Ureter (tissue), 1 donor: ENCODE results near the gene ZNF274. TPM values are rescaled to one million over a fixed set of nuclear protein-coding genes. Genes with fewer than 3 reads are reported as not detected.
"Not testable (repeated sequence)": the region's sequence is repeated elsewhere in the genome, so short reads cannot be mapped to it uniquely, and the experiment has no call there.

Experiments
- DNase-seq: peaks from one replicate; pipeline ENCODE4 v3.0.0-alpha.2; 2020; ENCODE audit warnings: low spot score
- total RNA-seq: library from RNA; stranded (reverse); gene quantifications from one replicate; pipeline ENCODE4 v1.2.4, GENCODE V29; 2023
- donor health status: DM: yes; HTN: yes; CAD: no.

ZNF274 gene
- total RNA-seq: 29.7 TPM

DNA sequence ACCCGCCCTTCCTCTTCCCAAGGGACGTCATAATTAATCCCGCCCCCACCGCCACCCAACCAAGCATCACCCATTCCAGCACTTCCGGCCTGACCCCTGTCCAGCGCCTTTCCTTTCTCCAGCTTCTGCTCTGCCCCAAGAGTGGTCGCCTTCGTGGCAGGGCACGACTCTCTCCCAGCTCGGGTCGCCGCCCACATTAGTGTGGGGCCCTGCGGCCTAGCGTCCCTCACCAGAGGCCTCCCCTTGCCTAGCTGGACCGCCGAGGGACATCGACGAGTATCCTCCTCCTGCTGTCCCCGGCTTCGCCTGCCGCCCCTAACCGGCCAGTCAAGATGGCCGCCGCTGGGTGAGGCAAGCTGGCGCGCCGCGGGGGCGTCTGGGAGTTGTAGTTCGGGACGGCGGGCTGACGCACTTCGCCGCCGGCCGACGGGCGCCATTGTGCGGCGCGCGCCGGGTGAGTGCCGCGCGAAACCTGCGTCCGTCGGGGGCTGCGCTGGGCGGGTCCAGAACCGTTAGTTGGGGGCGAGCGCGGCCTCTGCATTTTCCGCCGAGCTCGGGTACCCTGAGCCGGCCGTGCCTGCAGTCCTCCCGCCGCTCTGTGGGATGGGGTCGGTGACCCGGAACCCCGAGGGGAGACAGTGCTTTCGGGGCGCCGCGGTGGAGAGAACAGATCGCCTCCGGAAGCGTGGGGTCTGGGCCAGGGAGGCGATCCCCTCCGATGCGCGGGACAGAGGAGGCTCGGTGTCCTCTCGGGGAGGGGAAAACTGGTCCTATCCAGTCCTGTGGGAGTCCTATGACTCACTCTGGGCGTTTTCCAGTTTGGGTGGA is at the start of gene ZNF274:
Gene ZNF274 (plus strand): TSS at position 73 of the 828 bp plus-strand sequence. CDS start 905 bp downstream, outside the sequence.
- DNase-seq: peak; percentile 96

DNA sequence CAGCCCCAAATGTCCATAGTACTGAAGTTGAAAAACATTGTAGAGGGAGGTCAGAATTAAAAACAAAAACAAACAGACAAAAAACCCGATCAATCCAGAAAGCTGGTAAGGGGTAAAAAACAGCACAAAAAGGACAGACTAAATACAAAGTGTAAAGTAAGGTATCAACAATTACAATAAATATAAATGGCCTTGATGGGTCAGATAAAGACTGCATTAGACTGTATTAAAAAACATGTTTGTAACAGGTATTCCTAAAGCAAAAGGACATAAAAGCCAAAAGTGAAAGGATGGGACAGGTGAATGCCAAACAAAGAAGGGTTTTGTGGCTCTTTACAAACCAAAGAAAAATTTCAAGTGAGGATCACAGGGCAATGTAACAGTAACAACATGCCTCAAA is 48.6 kb upstream of the ZNF274 start:
- no peak for DNase-seq

GRCh38 chr19:58145849-58146248 is 37.0 kb upstream of the ZNF274 start:
- DNase-seq: no peak

- DNase-seq: not testable (repeated sequence)
Measured at GRCh38 chr19:58147475-58147874, 35.4 kb upstream of the ZNF274 start.

- DNase-seq: peak; percentile 88
Measured at GRCh38 chr19:58150328-58150921, 32.4 kb upstream of the ZNF274 start, which contains the start of gene ZNF329. TSS of gene ZNF329 (minus strand) at chr19:58150789. CDS start at chr19:58129503, 21,286 bp downstream.

DNA sequence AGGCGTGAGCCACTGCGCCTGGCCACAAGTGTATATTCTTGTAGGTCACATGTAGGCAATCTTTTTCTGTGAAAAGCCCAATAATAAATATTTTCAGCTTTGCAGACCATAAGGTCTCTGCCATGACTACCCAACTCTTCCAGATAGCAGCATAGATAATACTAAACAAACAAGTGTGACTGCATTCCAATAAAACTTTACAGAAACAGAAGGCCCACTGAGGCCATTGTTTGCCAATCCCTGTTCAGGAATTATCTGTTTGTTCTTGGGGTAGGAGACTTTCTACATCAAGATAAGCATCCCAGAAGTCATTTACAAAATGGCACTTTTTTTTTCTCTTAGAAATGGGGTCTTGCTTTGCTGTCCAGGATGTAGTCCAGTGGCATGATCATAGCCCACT is 29.5 kb upstream of the ZNF274 start:
- DNase-seq: no peak

- peak; percentile 58 for DNase-seq
Measured at GRCh38 chr19:58154287-58154678, 28.6 kb upstream of the ZNF274 start.

GRCh38 chr19:58154679-58155648 is 27.9 kb upstream of the ZNF274 start:
- DNase-seq: peak; percentile 97

- DNase-seq: no peak
Measured at GRCh38 chr19:58157045-58157728, 25.7 kb upstream of the ZNF274 start.

GRCh38 chr19:58166268-58166667 is 16.6 kb upstream of the ZNF274 start:
- no peak for DNase-seq

DNA sequence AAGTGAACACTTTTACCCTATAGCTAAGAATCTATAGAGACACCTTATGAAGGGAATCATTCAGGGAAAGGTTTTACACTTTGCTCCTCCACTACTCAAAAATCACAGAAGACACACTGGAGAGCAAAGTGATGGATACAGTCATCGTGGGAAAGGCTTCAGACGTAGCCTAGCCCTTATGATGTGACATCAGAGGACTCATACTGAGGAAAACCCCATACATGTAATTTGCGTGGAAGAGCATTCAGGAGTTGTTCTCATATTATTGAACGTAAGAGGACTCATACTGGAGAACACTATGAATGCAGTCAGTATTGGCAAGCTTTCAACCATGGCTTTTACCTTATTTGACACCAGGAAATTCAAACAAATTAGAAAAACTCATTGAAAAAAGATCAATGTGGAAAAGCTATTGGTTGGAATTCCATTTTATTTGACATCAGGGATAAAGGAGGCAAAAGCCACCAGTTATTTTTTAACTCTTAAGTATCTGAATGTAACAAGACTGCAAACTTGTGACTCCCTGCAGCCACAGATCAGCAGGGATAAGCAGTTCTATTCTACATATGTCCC is 16.1 kb upstream of the ZNF274 start:
- DNase-seq: no peak

- DNase-seq: no peak
Measured at GRCh38 chr19:58170860-58171259, 12.0 kb upstream of the ZNF274 start.

DNA sequence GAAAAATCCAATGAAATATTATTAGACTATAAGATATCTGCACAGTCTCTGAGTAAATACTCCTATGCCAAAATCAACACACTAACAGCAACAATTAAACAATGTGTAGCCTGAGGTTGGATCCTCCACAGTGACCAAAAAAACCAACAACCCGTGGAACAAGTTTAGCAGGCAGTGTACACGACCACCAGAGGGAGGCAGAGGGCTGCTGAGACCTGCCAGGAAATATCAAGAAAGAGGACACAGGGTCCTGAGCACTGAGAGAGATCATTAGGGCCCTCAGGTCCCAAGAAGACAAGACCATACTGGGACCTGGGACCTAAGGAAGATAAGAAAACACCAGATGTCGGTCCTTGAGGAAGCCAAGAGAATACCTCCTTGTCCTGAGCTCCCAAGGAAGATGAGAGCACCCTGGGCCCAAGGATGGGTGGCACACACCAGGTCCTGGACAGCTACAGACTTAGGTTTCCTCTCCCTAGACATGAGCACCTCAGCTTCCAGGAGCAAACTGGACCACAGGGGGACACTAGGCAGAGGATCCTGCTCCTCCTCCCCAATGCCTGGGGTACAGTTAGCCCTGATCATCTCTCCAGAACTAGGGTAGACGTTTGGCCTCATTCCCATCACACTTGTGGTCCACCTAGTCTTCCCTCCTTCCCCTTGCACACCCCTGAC is 822 bp upstream of the ZNF274 start:
- DNase-seq: peak; percentile 49

DNA sequence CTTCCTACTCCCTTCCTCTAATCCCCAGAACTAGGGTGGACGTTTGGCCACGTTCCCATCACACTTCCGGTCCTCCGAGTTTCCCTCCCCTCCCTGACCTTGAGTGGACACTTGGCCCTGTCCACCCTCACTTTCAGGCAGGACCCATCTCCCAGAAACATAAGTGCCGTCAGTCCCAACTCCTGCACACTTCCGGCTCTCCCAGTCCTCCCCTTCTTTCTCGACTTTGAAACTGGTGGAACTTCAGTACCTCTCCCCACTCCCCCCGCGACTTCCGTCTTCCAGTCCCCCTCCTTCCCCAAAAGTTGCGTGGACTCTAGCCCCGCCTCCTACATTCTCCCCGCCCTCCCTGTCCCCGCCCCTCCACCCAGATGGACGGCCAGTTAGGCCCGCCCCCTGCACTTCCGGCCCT is 278 bp upstream of the ZNF274 start:
- DNase-seq: no peak

DNA sequence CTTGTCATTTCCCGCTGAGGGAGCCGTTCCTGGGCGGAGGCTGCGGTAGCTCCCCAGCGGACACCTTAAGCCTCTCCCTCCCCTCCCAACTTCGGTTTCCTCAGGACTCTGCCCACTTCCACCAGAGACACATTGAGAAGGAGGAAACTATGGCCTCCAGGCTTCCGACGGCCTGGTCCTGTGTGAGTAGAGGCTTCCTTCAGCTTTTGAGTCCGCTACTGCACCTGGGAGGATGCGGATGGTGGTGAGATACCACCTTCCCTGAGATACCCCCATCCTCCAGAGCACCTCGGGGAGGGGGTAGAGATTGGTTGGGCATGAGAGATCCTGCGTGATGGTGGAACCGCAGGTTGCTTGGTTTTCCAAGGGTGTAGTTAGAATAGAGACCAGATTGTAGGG is 955 bp downstream of the ZNF274 start:
- no peak for DNase-seq

DNA sequence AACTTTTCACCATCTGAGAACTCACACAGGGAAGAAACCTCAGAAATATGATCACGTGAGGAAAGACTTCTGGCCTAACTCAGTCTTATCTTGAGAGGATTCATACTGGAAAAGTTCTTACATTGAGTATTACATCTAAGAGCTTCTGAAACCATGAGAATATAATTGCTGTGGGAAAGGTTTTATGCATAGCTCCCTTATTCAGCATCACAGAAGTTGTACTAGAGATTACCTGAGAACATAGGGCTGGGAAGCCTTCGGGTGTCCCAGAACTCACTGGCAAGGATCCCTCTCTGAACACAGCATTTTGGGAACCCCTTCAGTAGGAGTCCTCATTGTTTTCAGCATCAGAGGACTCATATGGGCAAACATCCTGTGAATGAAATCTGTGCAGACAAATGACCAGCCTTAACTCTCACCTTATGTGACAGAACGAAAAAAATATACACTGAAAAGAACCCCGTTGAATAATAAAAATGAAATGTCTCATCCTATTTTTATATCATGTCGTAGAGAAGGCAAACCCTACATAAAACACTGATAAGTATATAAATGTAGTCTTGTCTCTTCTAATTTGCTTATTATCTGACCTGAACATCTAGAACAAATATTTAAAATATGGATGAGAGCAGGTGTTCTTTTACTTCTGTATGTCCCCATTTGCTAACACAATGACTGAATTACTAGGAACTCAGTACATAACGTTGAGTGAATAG is 14.2 kb downstream of the ZNF274 start:
- no peak for DNase-seq

DNA sequence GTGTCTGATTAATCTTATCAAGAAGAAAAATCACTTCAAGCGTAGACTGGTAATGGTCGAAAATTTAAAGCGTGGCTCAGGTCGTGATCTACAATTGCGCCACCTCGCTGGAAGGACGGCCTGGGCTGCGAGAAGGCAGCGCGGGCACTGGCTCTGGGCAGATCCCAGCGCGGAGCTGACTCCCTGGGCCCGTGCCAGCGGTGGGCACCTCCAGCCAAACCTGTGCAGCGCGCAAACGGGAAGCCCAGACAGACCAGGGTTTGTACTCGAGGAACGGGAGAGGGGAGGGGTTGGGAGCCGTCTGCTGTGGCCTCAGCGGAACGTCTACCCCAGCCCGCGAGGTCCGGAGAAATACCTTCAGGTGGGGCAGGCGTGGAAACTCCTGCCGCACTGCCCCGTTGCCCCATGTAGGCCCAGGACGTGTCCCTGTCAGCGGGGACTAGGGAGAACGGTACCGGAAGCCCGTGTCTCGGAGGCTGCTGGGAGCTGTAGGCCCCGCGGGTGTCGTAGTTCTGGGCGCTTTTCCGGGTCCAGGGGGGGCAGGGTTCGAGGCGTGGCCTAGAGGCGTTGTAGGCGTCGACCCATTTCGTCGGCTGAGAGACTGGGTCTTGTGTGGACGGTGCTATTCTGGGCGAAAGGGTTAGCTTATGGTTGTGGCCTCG is 21.1 kb downstream of the ZNF274 start:
- DNase-seq: no peak

- DNase-seq: no peak
Measured at GRCh38 chr19:58204566-58204965, 21.7 kb downstream of the ZNF274 start.

GRCh38 chr19:58209577-58209976 is 26.7 kb downstream of the ZNF274 start:
- no peak for DNase-seq
